ENCODE results near the gene PHKG2. TPM values are rescaled to one million over a fixed set of nuclear protein-coding genes. Genes with fewer than 3 reads are reported as not detected.

The PHKG2 gene
- total RNA-seq, 2 experiments from 2014 or later = 24.1 to 27.9 TPM

- intact Hi-C loops (cut with micrococcal nuclease) = loop anchor here (5.0 kb wide), 1 partner anchor 104 kb away; the partner anchor contains the start of gene FBRS
- ChIA-PET CTCF (interaction anchor here (7.2 kb wide), 1 partner anchor 54 kb away, joined by 30 read pairs; no protein-coding TSS in a partner anchor), POLR2A (interaction anchor here (0.9 kb wide), 1 partner anchor 13 kb away, joined by 5 read pairs; the partner anchor contains the start of gene PHKG2)
- peak overlapping the region; percentile 93 for H3K4me3 Mint-ChIP-seq
- H3K36me3 Mint-ChIP-seq = peaks cover 18% of the 10 kb centered on the region
- H3K9me3 Mint-ChIP-seq = no peaks in the 10 kb centered on the region
- peaks cover 25% of the 10 kb centered on the region for H3K4me1 Mint-ChIP-seq (ENCODE audit: low read depth)
- no peaks in the 10 kb centered on the region for H3K27me3 Mint-ChIP-seq
- no peak overlapping the region for H3K27ac Mint-ChIP-seq
- DNase-seq = no peak
Observed at GRCh38 chr16:30760577-30761426, 12.6 kb downstream of the PHKG2 start.

- peak; percentile 53 for DNase-seq
- ChIA-PET CTCF (interaction anchor here (7.2 kb wide), 1 partner anchor 53 kb away, joined by 30 read pairs; no protein-coding TSS in a partner anchor), POLR2A (no interaction called here)
- intact Hi-C loops (cut with micrococcal nuclease) = loop anchor here (5.0 kb wide), 1 partner anchor 104 kb away; the partner anchor contains the start of gene FBRS
- H3K36me3 Mint-ChIP-seq = peaks cover 20% of the 10 kb centered on the region
- no peaks in the 10 kb centered on the region for H3K27me3 Mint-ChIP-seq
- peak overlapping the region; percentile 81 for H3K27ac Mint-ChIP-seq
- no peaks in the 10 kb centered on the region for H3K9me3 Mint-ChIP-seq
- peaks cover 25% of the 10 kb centered on the region for H3K4me1 Mint-ChIP-seq (ENCODE audit: low read depth)
- H3K4me3 Mint-ChIP-seq = peak overlapping the region; percentile 93
Observed at GRCh38 chr16:30761427-30761927, 13.3 kb downstream of the PHKG2 start.

- intact Hi-C loops (cut with micrococcal nuclease) = loop anchor here (1.0 to 5.0 kb wide), 5 partner anchors 13 to 193 kb away; partner anchors contain the start of genes FBRS and PHKG2
- POLR2A ChIA-PET = interaction anchor here (1.5 kb wide), 1 partner anchor 43 kb away, joined by 3 read pairs; no protein-coding TSS in a partner anchor
- CTCF ChIA-PET = interaction anchor here (7.2 kb wide), 1 partner anchor 53 kb away, joined by 30 read pairs; no protein-coding TSS in a partner anchor
- no peaks in the 10 kb centered on the region for H3K9me3 Mint-ChIP-seq
- peak within 1 kb of the TSS; percentile 81 for H3K27ac Mint-ChIP-seq
- H3K27me3 Mint-ChIP-seq = no peaks in the 10 kb centered on the region
- peak; percentile 96 for DNase-seq
- H3K36me3 Mint-ChIP-seq = peaks cover 26% of the 10 kb centered on the region
- peak within 1 kb of the TSS; percentile 93 for H3K4me3 Mint-ChIP-seq
- H3K4me1 Mint-ChIP-seq (ENCODE audit: low read depth) = peaks cover 25% of the 10 kb centered on the region
Observed at GRCh38 chr16:30761928-30762902, 14.0 kb downstream of the PHKG2 start, which contains the start of the genes CFAP119 and RNF40. TSS of gene CFAP119 (minus strand) at chr16:30762062. CDS start at chr16:30761748, 314 bp downstream. TSS of gene RNF40 (plus strand) at chr16:30762322. CDS start at chr16:30762546, 224 bp downstream.

GRCh38 chr16:30762991-30763725 is 14.9 kb downstream of the PHKG2 start:
- DNase-seq = no peak
- Mint-ChIP-seq H3K9me3 (no peaks in the 10 kb centered on the region), H3K4me1 (ENCODE audit: low read depth) (peaks cover 25% of the 10 kb centered on the region), H3K27me3 (no peaks in the 10 kb centered on the region), H3K36me3 (peaks cover 29% of the 10 kb centered on the region), H3K27ac (peak overlapping the region; percentile 81), H3K4me3 (peak overlapping the region; percentile 93)
- CTCF ChIA-PET = interaction anchor here (1.1 to 7.2 kb wide), 2 partner anchors 52 to 139 kb away, joined by 3 to 30 read pairs; no protein-coding TSS in a partner anchor
- intact Hi-C loops (cut with micrococcal nuclease) = loop anchor here (1.0 to 5.0 kb wide), 5 partner anchors 12 to 194 kb away; partner anchors contain the start of genes FBRS and PHKG2
- POLR2A ChIA-PET = interaction anchor here (1.5 kb wide), 1 partner anchor 42 kb away, joined by 3 read pairs; no protein-coding TSS in a partner anchor

GRCh38 chr16:30764086-30764485 is 15.9 kb downstream of the PHKG2 start:
- Mint-ChIP-seq H3K4me1 (ENCODE audit: low read depth) (peaks cover 25% of the 10 kb centered on the region), H3K36me3 (peaks cover 36% of the 10 kb centered on the region), H3K9me3 (no peaks in the 10 kb centered on the region), H3K4me3 (peak overlapping the region; percentile 18), H3K27me3 (no peaks in the 10 kb centered on the region), H3K27ac (no peak overlapping the region)
- DNase-seq = no peak
- CTCF ChIA-PET = interaction anchor here (7.2 kb wide), 1 partner anchor 51 kb away, joined by 30 read pairs; no protein-coding TSS in a partner anchor
- intact Hi-C loops (cut with micrococcal nuclease) = loop anchor here (5.0 kb wide), 1 partner anchor 107 kb away; the partner anchor contains the start of gene FBRS
- POLR2A ChIA-PET = no interaction called here

- CTCF ChIA-PET = interaction anchor here (7.2 kb wide), 1 partner anchor 50 kb away, joined by 30 read pairs; no protein-coding TSS in a partner anchor
Observed at GRCh38 chr16:30764816-30765465, 16.7 kb downstream of the PHKG2 start.

GRCh38 chr16:30766206-30766932 is 18.1 kb downstream of the PHKG2 start:
- intact Hi-C loops (cut with micrococcal nuclease) = no loop called here
- ChIA-PET CTCF (interaction anchor here (7.2 kb wide), 1 partner anchor 49 kb away, joined by 30 read pairs; no protein-coding TSS in a partner anchor), POLR2A (no interaction called here)
- H3K9me3 Mint-ChIP-seq = no peaks in the 10 kb centered on the region
- H3K27me3 Mint-ChIP-seq = no peaks in the 10 kb centered on the region
- peaks cover 16% of the 10 kb centered on the region for H3K4me1 Mint-ChIP-seq (ENCODE audit: low read depth)
- DNase-seq = no peak
- peaks cover 50% of the 10 kb centered on the region for H3K36me3 Mint-ChIP-seq
- H3K4me3 Mint-ChIP-seq = no peak overlapping the region
- H3K27ac Mint-ChIP-seq = no peak overlapping the region

More at GRCh38 chr16:30764816-30765465, 16.7 kb downstream of the PHKG2 start:
- Mint-ChIP-seq H3K27me3 (no peaks in the 10 kb centered on the region), H3K27ac (no peak overlapping the region), H3K4me3 (no peak overlapping the region), H3K9me3 (no peaks in the 10 kb centered on the region), H3K36me3 (peaks cover 40% of the 10 kb centered on the region), H3K4me1 (ENCODE audit: low read depth) (peaks cover 25% of the 10 kb centered on the region)
- intact Hi-C loops (cut with micrococcal nuclease) = loop anchor here (5.0 kb wide), 1 partner anchor 108 kb away; the partner anchor contains the start of gene FBRS
- DNase-seq = no peak
- POLR2A ChIA-PET = interaction anchor here (1.0 kb wide), 1 partner anchor 17 kb away, joined by 4 read pairs; the partner anchor contains the start of gene PHKG2

- Mint-ChIP-seq H3K9me3 (no peaks in the 10 kb centered on the region), H3K36me3 (peaks cover 50% of the 10 kb centered on the region), H3K4me3 (no peak overlapping the region), H3K27ac (no peak overlapping the region), H3K27me3 (no peaks in the 10 kb centered on the region), H3K4me1 (ENCODE audit: low read depth) (peaks cover 16% of the 10 kb centered on the region)
- intact Hi-C loops (cut with micrococcal nuclease) = no loop called here
- no peak for DNase-seq
- POLR2A ChIA-PET = no interaction called here
- CTCF ChIA-PET = interaction anchor here (7.2 kb wide), 1 partner anchor 48 kb away, joined by 30 read pairs; no protein-coding TSS in a partner anchor
Observed at GRCh38 chr16:30766933-30767284, 18.7 kb downstream of the PHKG2 start.

- Mint-ChIP-seq H3K36me3 (peaks cover 54% of the 10 kb centered on the region), H3K27me3 (no peaks in the 10 kb centered on the region), H3K27ac (no peak overlapping the region), H3K4me1 (ENCODE audit: low read depth) (peaks cover 12% of the 10 kb centered on the region), H3K9me3 (no peaks in the 10 kb centered on the region), H3K4me3 (no peak overlapping the region)
- DNase-seq = no peak
- ChIA-PET POLR2A (no interaction called here), CTCF (no interaction called here)
- intact Hi-C loops (cut with micrococcal nuclease) = no loop called here
Observed at GRCh38 chr16:30767767-30768465, 19.7 kb downstream of the PHKG2 start.
